ENCODE results near the gene MAPK1. TPM values are rescaled to one million over a fixed set of nuclear protein-coding genes. Genes with fewer than 3 reads are reported as not detected.

Gene MAPK1
- total and polyA plus RNA-seq, 7 donors = 18.0 to 73.2 (median 44.1) TPM

GRCh38 chr22:21759646-21760376 lies 107.6 kb downstream of the MAPK1 start:
- DNase-seq = no peak
- intact Hi-C loops (cut with DNase I) = no loop called here
- no peak overlapping the region for H3K27ac ChIP-seq
- peaks cover 0 to 8% (median 2%) of the 10 kb centered on the region in 4 donors for H3K4me1 ChIP-seq
- H3K4me3 ChIP-seq = no peak overlapping the region
- no peaks in the 10 kb centered on the region for H3K9me3 ChIP-seq
- TF ChIP-seq POLR2A (IDR thresholded peaks at IDR 0.05) = no peak
- no peak for TF ChIP-seq POLR2AphosphoS5 (IDR thresholded peaks at IDR 0.05)
- TF ChIP-seq CTCF (IDR thresholded peaks at IDR 0.05) = no peak
- TF ChIP-seq EP300 (IDR thresholded peaks at IDR 0.05) = no peak
- H3K27me3 ChIP-seq = no peaks in the 10 kb centered on the region
- peaks cover 0 to 73% (median 26%) of the 10 kb centered on the region in 4 donors for H3K36me3 ChIP-seq
- WGBS, 2 donors = 84 to 85% methylated on average over 8 of the region's 8 CpGs

- no peak for TF ChIP-seq POLR2AphosphoS5 (IDR thresholded peaks at IDR 0.05)
- no peak for TF ChIP-seq EP300 (IDR thresholded peaks at IDR 0.05)
- TF ChIP-seq CTCF (IDR thresholded peaks at IDR 0.05) = no peak
- TF ChIP-seq POLR2A (IDR thresholded peaks at IDR 0.05) = no peak
- no peak overlapping the region for H3K27ac ChIP-seq
- H3K36me3 ChIP-seq = peaks cover 0 to 66% (median 22%) of the 10 kb centered on the region in 4 donors
- no peak overlapping the region for H3K4me3 ChIP-seq
- intact Hi-C loops (cut with DNase I) = no loop called here
- H3K27me3 ChIP-seq = no peaks in the 10 kb centered on the region
- H3K9me3 ChIP-seq = no peaks in the 10 kb centered on the region
- WGBS, 2 donors = 78 to 79% methylated on average over 4 of the region's 4 CpGs
- no peak for DNase-seq
- peaks cover 0 to 14% (median 4%) of the 10 kb centered on the region in 4 donors for H3K4me1 ChIP-seq
These were observed 108.4 kb downstream of the MAPK1 start for GRCh38 chr22:21759093-21759492.

GRCh38 chr22:21758091-21758864 lies 109.2 kb downstream of the MAPK1 start:
- no peak for DNase-seq
- Histone ChIP-seq H3K4me1 (peaks cover 0 to 14% (median 4%) of the 10 kb centered on the region in 4 donors), H3K4me3 (no peak overlapping the region), H3K27ac (no peak overlapping the region), H3K27me3 (no peaks in the 10 kb centered on the region), H3K9me3 (no peaks in the 10 kb centered on the region), H3K36me3 (peaks cover 0 to 58% (median 16%) of the 10 kb centered on the region in 4 donors)
- intact Hi-C loops (cut with DNase I) = no loop called here
- no peak for TF ChIP-seq EP300 (IDR thresholded peaks at IDR 0.05)
- no peak for TF ChIP-seq POLR2A (IDR thresholded peaks at IDR 0.05)
- no peak for TF ChIP-seq POLR2AphosphoS5 (IDR thresholded peaks at IDR 0.05)
- no peak for TF ChIP-seq CTCF (IDR thresholded peaks at IDR 0.05)
- WGBS, 2 donors = 96% methylated on average over 21 of the region's 21 CpGs

GRCh38 chr22:21755851-21756284 lies 111.6 kb downstream of the MAPK1 start:
- Histone ChIP-seq H3K27me3 (no peaks in the 10 kb centered on the region), H3K27ac (peak overlapping the region in 1 of 4 donors; percentile 61), H3K9me3 (no peaks in the 10 kb centered on the region), H3K36me3 (peaks cover 0 to 34% (median 3%) of the 10 kb centered on the region in 4 donors), H3K4me3 (no peak overlapping the region), H3K4me1 (peaks cover 0 to 14% (median 4%) of the 10 kb centered on the region in 4 donors)
- DNase-seq = no peak
- intact Hi-C loops (cut with DNase I) = no loop called here
- peak in 1 of 4 donors; percentile 4 for TF ChIP-seq POLR2AphosphoS5 (IDR thresholded peaks at IDR 0.05)
- TF ChIP-seq EP300 (IDR thresholded peaks at IDR 0.05) = no peak
- no peak for TF ChIP-seq CTCF (IDR thresholded peaks at IDR 0.05)
- TF ChIP-seq POLR2A (IDR thresholded peaks at IDR 0.05) = no peak
- WGBS, 2 donors = 51 to 73% methylated on average over 5 of the region's 5 CpGs
